Prostate gland (tissue), 2 donors: ENCODE measurements around the gene BTD. TPM values are rescaled to one million over a fixed set of nuclear protein-coding genes. Genes with fewer than 3 reads are reported as not detected.

Experiments used
- DNase-seq: peaks from one replicate; pipeline ENCODE4 v3.0.0-alpha.2; 2019; ENCODE audit warnings: low spot score
- H3K27ac ChIP-seq, 2 donors: fragments of 200-600 bp; sonication (generic); 2 replicates each; pipeline ENCODE4 v1.5.1; 2017 to 2019
- H3K27me3 ChIP-seq: fragments of 200-600 bp; sonication (generic); replicated peaks from 2 replicates; pipeline ENCODE4 v1.5.1; 2019; ENCODE audit not compliant: insufficient read depth
- H3K36me3 ChIP-seq, 2 donors: fragments of 200-600 bp; sonication (generic); 1 replicate in 1 of 2; 2 replicates in 1 of 2; pipeline versions ENCODE4 v1.5.1 to v1.8.1; 2017 to 2019
- H3K4me1 ChIP-seq: fragments of 200-600 bp; sonication (generic); replicated peaks from 2 replicates; pipeline ENCODE4 v1.5.1; 2019
- H3K4me3 ChIP-seq, 2 donors: fragments of 200-600 bp; sonication (generic); 2 replicates each; pipeline ENCODE4 v1.5.1; 2017 to 2019
- H3K9me3 ChIP-seq: fragments of 200-600 bp; sonication (generic); 2 replicates; pipeline ENCODE4 v1.5.1; 2017
- POLR2A ChIP-seq: fragments of 450-650 bp; IDR thresholded peaks from one replicate; pipeline ENCODE4 v1.6.1; 2016; ENCODE audit warnings: antibody characterized with exemption, mild to moderate bottlenecking
- POLR2AphosphoS5 ChIP-seq: sonication (generic); formaldehyde crosslinking; IDR thresholded peaks from one replicate; pipeline ENCODE4 v1.6.1; 2017; ENCODE audit warnings: antibody characterized with exemption
- WGBS: methylation state at CpG from one replicate; pipeline ENCODE4 v1.1.5; 2018; 5-methylcytosine and 5-hydroxymethylcytosine counted together
- intact Hi-C: fragments of 100-400 bp; cut with DNase I; formaldehyde crosslinking; loops from one replicate; pipeline ENCODE4 v1.14.2; 2022
- microRNA-seq: library from miRNA; unstranded; fragments of <30 nt; microRNA quantifications from one replicate; pipeline ENCODE4, GENCODE V29; 2016
- small RNA-seq, 2 donors: library from RNA; depleted of rRNA; stranded (forward); fragments of <200 nt; gene quantifications; one replicate each; pipeline ENCODE3, GENCODE V24; 2016
- total RNA-seq, 2 donors: library from RNA; depleted of rRNA; stranded (reverse); fragments of >200 nt; gene quantifications; one replicate each; pipeline ENCODE4 v1.1.0, GENCODE V29; 2016
- TF ChIP-seq, protein P1 (sequence below), 4 experiments: fragments of 200-600 bp in 2 of 4; fragments of 450-650 bp in 2 of 4; sonication (generic) in 2 of 4; IDR thresholded peaks; 1 replicate in 3 of 4; 2 replicates in 1 of 4; pipeline ENCODE4 v1.5.1; 2016 to 2019; ENCODE audit warnings: antibody characterized with exemption in 4 of 4, mild to moderate bottlenecking in 2 of 4, moderate library complexity in 2 of 4

Gene BTD
- total RNA-seq, 2 donors from 2014 or later, result 34.4 to 42.7 TPM

DNA sequence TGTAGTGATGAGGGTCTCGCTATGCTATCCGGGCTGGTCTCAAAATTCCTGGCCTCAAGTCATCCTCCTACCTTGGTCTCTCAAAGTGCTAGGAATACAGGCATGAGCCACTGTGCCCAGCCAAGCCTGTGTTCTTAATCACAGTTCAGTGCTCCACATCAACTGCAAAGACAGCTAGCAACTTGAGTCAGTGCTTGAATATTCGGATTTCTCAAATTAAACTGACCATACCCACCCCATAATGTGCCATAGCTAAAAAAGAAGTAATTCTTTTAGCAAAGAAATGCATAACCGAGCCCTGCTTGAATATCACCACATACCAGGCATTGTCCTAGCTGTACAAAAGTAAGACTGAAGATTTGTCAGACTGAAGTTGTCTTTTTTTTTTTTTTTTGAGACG is 89.2 kb downstream of the BTD start:
- 99% methylated on average over 5 of the region's 5 CpGs for WGBS

DNA sequence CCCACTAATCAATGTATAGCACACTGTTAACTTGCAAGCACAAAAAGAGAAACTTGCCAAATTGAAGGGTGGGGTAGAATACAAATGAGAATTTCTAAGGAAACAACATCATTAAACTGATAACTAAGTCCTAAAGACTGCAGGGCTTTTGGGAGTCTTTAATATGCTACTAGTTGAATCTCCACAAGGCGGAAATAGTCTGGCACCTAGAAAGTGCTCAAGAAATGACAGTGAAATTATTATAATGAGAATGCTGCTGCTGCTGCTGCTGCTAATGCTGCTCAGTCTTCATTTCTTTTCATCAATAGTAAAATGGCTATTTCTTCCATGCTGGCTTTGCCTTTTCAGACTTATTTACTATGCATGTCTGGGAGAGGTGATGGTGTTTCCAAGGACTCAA is 91.8 kb downstream of the BTD start:
- no peaks in the 10 kb centered on the region for H3K9me3 ChIP-seq
- H3K27me3 ChIP-seq, result no peaks in the 10 kb centered on the region
- H3K4me3 ChIP-seq, result no peak overlapping the region
- intact Hi-C loops, result no loop called here
- TF ChIP-seq POLR2AphosphoS5 (no peak), POLR2A (no peak)
- TF ChIP-seq, protein P1, sequence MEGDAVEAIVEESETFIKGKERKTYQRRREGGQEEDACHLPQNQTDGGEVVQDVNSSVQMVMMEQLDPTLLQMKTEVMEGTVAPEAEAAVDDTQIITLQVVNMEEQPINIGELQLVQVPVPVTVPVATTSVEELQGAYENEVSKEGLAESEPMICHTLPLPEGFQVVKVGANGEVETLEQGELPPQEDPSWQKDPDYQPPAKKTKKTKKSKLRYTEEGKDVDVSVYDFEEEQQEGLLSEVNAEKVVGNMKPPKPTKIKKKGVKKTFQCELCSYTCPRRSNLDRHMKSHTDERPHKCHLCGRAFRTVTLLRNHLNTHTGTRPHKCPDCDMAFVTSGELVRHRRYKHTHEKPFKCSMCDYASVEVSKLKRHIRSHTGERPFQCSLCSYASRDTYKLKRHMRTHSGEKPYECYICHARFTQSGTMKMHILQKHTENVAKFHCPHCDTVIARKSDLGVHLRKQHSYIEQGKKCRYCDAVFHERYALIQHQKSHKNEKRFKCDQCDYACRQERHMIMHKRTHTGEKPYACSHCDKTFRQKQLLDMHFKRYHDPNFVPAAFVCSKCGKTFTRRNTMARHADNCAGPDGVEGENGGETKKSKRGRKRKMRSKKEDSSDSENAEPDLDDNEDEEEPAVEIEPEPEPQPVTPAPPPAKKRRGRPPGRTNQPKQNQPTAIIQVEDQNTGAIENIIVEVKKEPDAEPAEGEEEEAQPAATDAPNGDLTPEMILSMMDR (IDR thresholded peaks at IDR 0.05), result no peak
- no peak for DNase-seq
- 0% methylated on average over 1 of the region's 1 CpG for WGBS
- H3K36me3 ChIP-seq, result no peaks in the 10 kb centered on the region
- H3K27ac ChIP-seq, result no peak overlapping the region
- H3K4me1 ChIP-seq, result no peaks in the 10 kb centered on the region

More for the DNA sequence above, 89.2 kb downstream of the BTD start:
- Histone ChIP-seq H3K27ac (no peak overlapping the region), H3K27me3 (no peaks in the 10 kb centered on the region), H3K36me3 (no peaks in the 10 kb centered on the region), H3K4me1 (peaks cover 4% of the 10 kb centered on the region), H3K9me3 (no peaks in the 10 kb centered on the region), H3K4me3 (no peak overlapping the region)
- TF ChIP-seq, protein P1 (IDR thresholded peaks at IDR 0.05), result no peak
- no peak for TF ChIP-seq POLR2AphosphoS5
- intact Hi-C loops, result no loop called here
- DNase-seq, result no peak

DNA sequence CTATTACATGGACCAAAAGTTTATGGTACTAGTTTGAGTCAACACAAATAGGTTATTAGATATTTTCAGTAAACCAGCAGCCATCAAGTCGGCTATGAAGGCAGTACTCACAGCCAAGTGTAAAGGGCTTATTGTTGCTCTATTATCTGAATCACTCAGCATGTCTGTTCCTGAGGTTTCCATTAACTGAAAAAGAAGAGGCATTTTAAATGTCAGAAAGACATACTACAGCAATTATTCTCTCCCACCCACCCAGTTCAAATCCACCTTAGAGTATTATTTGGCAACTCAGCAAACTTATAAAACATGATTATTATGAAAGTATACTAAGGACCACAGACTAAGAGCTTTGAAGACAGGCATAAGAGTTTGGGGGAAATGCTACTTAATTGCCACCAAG is 93.1 kb downstream of the BTD start:
- Histone ChIP-seq H3K36me3 (no peaks in the 10 kb centered on the region), H3K9me3 (no peaks in the 10 kb centered on the region), H3K4me3 (no peak overlapping the region), H3K27ac (no peak overlapping the region), H3K27me3 (no peaks in the 10 kb centered on the region), H3K4me1 (no peaks in the 10 kb centered on the region)
- intact Hi-C loops, result no loop called here
- no peak for DNase-seq
- WGBS, result 47% methylated on average over 1 of the region's 1 CpG
- TF ChIP-seq POLR2A (no peak), POLR2AphosphoS5 (no peak)
- TF ChIP-seq, protein P1 (IDR thresholded peaks at IDR 0.05), result no peak

Small RNA genes within 50 kb of the gene (microRNA-seq; reads per million reads assigned to microRNA genes)
- not detected for gene MIR3134

Small RNA genes within 50 kb of the gene (small RNA-seq; reads per million reads assigned to genes)
- 0 reads per million in 2 donors for gene MIR3134

Other genes with a start within 250 kb of the BTD start
- 10 to 100 TPM; 12.5 to 14.8 TPM for gene METTL6, start 174.2 kb upstream of the BTD start, total RNA-seq
- 10 to 100 TPM; 25.5 to 30.9 TPM for gene EAF1, start 174.1 kb upstream of the BTD start, total RNA-seq
- 1 to 10 TPM in 1 of 2 donors, under 1 TPM in 1; 0.87 to 3.9 TPM for gene COLQ, start 80.0 kb upstream of the BTD start, total RNA-seq
- gene HACL1, start 176 bp upstream of the BTD start, total RNA-seq, result 10 to 100 TPM; 27.9 to 30.6 TPM
- 10 to 100 TPM; 18.4 to 35.8 TPM for gene ANKRD28, start 196.2 kb downstream of the BTD start, total RNA-seq